A673 (cell line): ENCODE data around the gene CIROP. TPM values are rescaled to one million over a fixed set of nuclear protein-coding genes. Genes with fewer than 3 reads are reported as not detected.
A peak's percentile ranks its signal among the peaks of the same experiment; 100 is the strongest.

Experiments
- BruUV-seq: library from RNA; stranded (reverse); fragments of 400-500 nt; replicated peaks from 2 replicates; lab custom pipeline; 2021; lab: Mats Ljungman, UMichigan
- CTCF ChIA-PET: fragments of 300-600 bp; sonication (Branson Sonifier 250); formaldehyde crosslinking; loops from one replicate; lab custom pipeline; 2022; ENCODE audit warnings: antibody characterized with exemption; lab: Charles Lee
- POLR2A ChIA-PET: fragments of 300-600 bp; sonication (Branson Sonifier 250); formaldehyde crosslinking; loops from one replicate; lab custom pipeline; 2022; ENCODE audit warnings: antibody characterized with exemption; ENCODE audit not compliant: low non-redundant PET; lab: Charles Lee
- DNase-seq: peaks from one replicate; pipeline ENCODE4 v3.0.0-alpha.2; 2015; ENCODE audit warnings: low spot score
- H3K27ac ChIP-seq: fragments of 200-600 bp; sonication (generic); 2 replicates; pipeline ENCODE4 v1.5.1; 2016; ENCODE audit warnings: mixed run types, low read depth, mild to moderate bottlenecking, mixed read lengths, antibody characterized with exemption, low read length; ENCODE audit not compliant: poor library complexity, severe bottlenecking
- H3K27me3 ChIP-seq: fragments of 200-600 bp; sonication (generic); replicated peaks from 2 replicates; pipeline ENCODE4 v1.6.1; 2017; ENCODE audit warnings: mixed run types, low read depth, mild to moderate bottlenecking, mixed read lengths, antibody characterized with exemption, low read length; ENCODE audit not compliant: insufficient read depth, poor library complexity
- H3K36me3 ChIP-seq: fragments of 200-600 bp; sonication (generic); 2 replicates; pipeline ENCODE4 v1.6.1; 2016; ENCODE audit warnings: mixed run types, mild to moderate bottlenecking, mixed read lengths, antibody characterized with exemption, low read length; ENCODE audit not compliant: insufficient read depth, poor library complexity, severe bottlenecking
- H3K4me1 ChIP-seq: fragments of 200-600 bp; sonication (generic); 2 replicates; pipeline ENCODE4 v1.6.1; 2017; ENCODE audit warnings: mixed run types, mild to moderate bottlenecking, mixed read lengths, antibody characterized with exemption, low read length; ENCODE audit not compliant: insufficient read depth, poor library complexity, severe bottlenecking
- H3K4me3 ChIP-seq: fragments of 200-600 bp; sonication (generic); 2 replicates; pipeline ENCODE4 v1.5.1; 2016; ENCODE audit warnings: low read depth, mixed run types, mild to moderate bottlenecking, mixed read lengths, low read length; ENCODE audit not compliant: poor library complexity, severe bottlenecking
- H3K9me3 ChIP-seq: fragments of 200-600 bp; sonication (generic); 2 replicates; pipeline ENCODE4 v1.6.1; 2016; ENCODE audit warnings: mixed run types, low read depth, mild to moderate bottlenecking, mixed read lengths, antibody characterized with exemption, low read length; ENCODE audit not compliant: poor library complexity, severe bottlenecking
- EZH2 ChIP-seq: fragments of 200-600 bp; sonication (generic); IDR thresholded peaks from 2 replicates; pipeline ENCODE4 v1.6.1; 2017; ENCODE audit warnings: borderline replicate concordance, low read depth, mild to moderate bottlenecking, mixed read lengths, antibody characterized with exemption, low read length; ENCODE audit not compliant: poor library complexity, severe bottlenecking
- intact Hi-C: fragments of 100-400 bp; cut with micrococcal nuclease; formaldehyde crosslinking; loops from one replicate; pipeline ENCODE4 v1.10.0; 2022; ENCODE audit not compliant: unreplicated experiment
- total RNA-seq: library from RNA; stranded (reverse); gene quantifications from 2 replicates; pipeline ENCODE4 v1.2.3, GENCODE V29; 2021
- TF ChIP-seq, protein P1 (sequence below): fragments of 300-800, 200-600 bp; sonication (generic); conservative IDR thresholded peaks from 2 replicates; pipeline ENCODE4 v1.5.1; 2017; ENCODE audit warnings: low read depth, mild to moderate bottlenecking, antibody characterized with exemption, low read length, moderate library complexity, mixed read lengths

Gene CIROP
- total RNA-seq, 1 experiment from 2014 or later: not detected

DNA sequence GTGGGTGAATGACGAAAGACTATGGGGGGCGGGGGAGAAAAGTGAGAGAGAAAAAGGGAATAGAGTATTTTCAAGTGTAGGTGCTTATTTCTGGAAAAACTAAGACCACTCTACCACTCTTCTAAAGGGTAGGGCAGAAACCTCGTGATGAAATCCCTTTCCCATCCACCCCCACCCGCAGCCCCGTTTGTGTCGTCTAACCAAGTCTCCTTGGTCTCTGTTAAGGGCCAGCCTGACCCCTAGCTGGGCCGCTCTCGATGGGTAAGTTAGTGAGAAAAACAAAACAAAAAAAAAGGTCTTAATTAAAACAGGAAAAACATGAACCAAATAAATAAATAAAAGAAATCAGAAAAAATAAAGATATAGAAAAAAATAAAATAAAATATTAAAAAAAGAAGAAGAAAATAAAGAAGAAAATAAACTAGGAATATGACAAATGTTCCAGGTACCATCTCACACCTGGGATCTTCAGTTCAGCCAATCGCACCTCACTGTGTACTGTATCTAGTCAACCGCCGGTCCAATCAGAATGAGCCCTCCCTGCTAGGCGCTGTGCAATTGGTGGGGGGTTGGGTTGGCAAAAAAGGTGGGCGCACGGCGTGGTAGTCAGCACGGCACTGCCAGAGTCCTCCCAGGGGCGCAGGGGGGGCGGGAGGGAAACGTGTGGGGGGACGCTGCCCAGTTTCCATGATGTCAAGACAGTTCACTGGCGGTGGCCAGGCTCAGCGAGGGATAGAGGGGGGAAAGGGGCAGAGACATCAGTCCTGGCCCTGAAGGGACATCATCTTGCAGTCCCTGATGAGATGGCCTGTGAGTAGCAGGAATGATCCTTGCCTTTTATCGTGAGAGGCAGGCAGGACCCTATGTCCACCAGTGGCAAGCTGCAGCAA is 37.7 kb downstream of the CIROP start:
- intact Hi-C loops: no loop called here
- DNase-seq: no peak
- no peaks in the 10 kb centered on the region for H3K9me3 ChIP-seq
- no peaks in the 10 kb centered on the region for H3K27me3 ChIP-seq
- H3K36me3 ChIP-seq: peaks cover 73% of the 10 kb centered on the region
- no peak overlapping the region for H3K4me3 ChIP-seq
- CTCF ChIA-PET: interaction anchor here (1.9 kb wide), 1 partner anchor 53 kb away, joined by 12 read pairs; no protein-coding TSS in a partner anchor
- no TSS peak for BruUV-seq
- TF ChIP-seq, protein P1, sequence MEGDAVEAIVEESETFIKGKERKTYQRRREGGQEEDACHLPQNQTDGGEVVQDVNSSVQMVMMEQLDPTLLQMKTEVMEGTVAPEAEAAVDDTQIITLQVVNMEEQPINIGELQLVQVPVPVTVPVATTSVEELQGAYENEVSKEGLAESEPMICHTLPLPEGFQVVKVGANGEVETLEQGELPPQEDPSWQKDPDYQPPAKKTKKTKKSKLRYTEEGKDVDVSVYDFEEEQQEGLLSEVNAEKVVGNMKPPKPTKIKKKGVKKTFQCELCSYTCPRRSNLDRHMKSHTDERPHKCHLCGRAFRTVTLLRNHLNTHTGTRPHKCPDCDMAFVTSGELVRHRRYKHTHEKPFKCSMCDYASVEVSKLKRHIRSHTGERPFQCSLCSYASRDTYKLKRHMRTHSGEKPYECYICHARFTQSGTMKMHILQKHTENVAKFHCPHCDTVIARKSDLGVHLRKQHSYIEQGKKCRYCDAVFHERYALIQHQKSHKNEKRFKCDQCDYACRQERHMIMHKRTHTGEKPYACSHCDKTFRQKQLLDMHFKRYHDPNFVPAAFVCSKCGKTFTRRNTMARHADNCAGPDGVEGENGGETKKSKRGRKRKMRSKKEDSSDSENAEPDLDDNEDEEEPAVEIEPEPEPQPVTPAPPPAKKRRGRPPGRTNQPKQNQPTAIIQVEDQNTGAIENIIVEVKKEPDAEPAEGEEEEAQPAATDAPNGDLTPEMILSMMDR: no peak
- no peak for TF ChIP-seq EZH2
- H3K4me1 ChIP-seq: peaks cover 38% of the 10 kb centered on the region
- POLR2A ChIA-PET: no interaction called here
- peak overlapping the region; percentile 29 for H3K27ac ChIP-seq

DNA sequence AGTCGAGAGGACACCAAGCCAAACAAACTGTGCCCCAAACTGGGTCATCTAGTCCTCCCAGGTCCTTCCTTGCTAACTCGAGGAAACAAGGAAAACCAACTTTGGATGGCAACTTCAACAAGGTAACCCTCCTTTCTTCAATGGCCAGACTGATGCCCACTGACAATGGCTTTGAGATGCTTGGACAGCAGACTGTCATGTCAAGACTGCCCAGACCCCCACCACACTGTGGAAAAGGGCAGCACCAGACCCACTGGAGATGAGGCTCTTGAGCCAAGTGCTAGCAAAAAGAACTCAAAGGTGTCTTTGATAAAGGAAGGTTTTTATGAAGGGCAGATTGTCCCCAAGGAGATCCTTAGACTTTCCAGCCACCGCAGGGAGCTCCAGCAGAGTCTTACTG is 38.4 kb downstream of the CIROP start:
- no TSS peak for BruUV-seq
- CTCF ChIA-PET: no interaction called here
- Histone ChIP-seq H3K27me3 (no peaks in the 10 kb centered on the region), H3K36me3 (peaks cover 79% of the 10 kb centered on the region), H3K4me1 (peaks cover 36% of the 10 kb centered on the region), H3K4me3 (no peak overlapping the region), H3K9me3 (no peaks in the 10 kb centered on the region), H3K27ac (peak overlapping the region; percentile 29)
- no peak for DNase-seq
- intact Hi-C loops: no loop called here
- no peak for TF ChIP-seq EZH2
- TF ChIP-seq, protein P1: no peak
- POLR2A ChIA-PET: no interaction called here

DNA sequence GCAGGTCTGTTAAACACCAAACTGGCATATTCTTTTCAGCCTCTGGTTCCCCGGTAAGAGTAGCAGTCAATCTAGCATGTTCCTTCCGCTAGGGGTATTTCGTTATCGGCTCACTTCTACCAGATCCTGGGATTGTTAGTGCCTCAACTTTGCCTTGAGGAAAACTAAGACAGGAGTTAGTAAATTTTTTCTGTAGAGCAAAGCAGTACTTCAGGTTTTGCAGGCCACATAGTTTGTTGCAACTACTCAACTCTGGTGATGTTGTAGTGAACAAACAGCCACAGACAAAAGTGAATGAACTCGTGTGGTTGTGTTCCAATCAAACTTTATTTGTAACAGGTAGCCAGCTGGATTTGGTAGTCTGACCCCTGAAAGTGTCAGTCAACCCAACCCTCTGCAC is 41.2 kb downstream of the CIROP start:
- Histone ChIP-seq H3K9me3 (no peaks in the 10 kb centered on the region), H3K36me3 (peaks cover 97% of the 10 kb centered on the region), H3K27ac (no peak overlapping the region), H3K27me3 (no peaks in the 10 kb centered on the region), H3K4me3 (no peak overlapping the region), H3K4me1 (peaks cover 27% of the 10 kb centered on the region)
- ChIA-PET CTCF (interaction anchor here (0.5 to 2.8 kb wide), 3 partner anchors 69 to 134 kb away, joined by 3 to 28 read pairs (median 4); partner anchors contain the start of gene PRMT5), POLR2A (no interaction called here)
- no peak for TF ChIP-seq EZH2
- TF ChIP-seq, protein P1: no peak
- no TSS peak for BruUV-seq
- intact Hi-C loops: no loop called here
- no peak for DNase-seq
